ENCODE data around the gene OLFML3.

- no peak for TF ChIP-seq CTCF (IDR thresholded peaks at IDR 0.05)
- TF ChIP-seq EP300 (IDR thresholded peaks at IDR 0.05): no peak
Measured at GRCh38 chr1:114026797-114027196, 47.5 kb downstream of the OLFML3 start.

All from suprapubic skin (tissue), 3 donors.